DOHH2 (cell line): Measurements from ENCODE around the gene GGT6.

Experiments
- EZH2phosphoT487 ChIP-seq: fragments of 200-600 bp; sonication (generic); IDR thresholded peaks from 2 replicates; pipeline ENCODE4 v1.6.1; 2017; ENCODE audit warnings: borderline replicate concordance, mild to moderate bottlenecking, antibody characterized with exemption, low read length, moderate library complexity, mixed read lengths
- TF ChIP-seq, protein P1 (sequence below): fragments of 200-600 bp; sonication (generic); IDR thresholded peaks from one replicate; pipeline ENCODE4 v1.5.1; 2014; ENCODE audit warnings: antibody characterized with exemption, mild to moderate bottlenecking, low read depth, low read length; ENCODE audit not compliant: poor library complexity, severe bottlenecking

DNA sequence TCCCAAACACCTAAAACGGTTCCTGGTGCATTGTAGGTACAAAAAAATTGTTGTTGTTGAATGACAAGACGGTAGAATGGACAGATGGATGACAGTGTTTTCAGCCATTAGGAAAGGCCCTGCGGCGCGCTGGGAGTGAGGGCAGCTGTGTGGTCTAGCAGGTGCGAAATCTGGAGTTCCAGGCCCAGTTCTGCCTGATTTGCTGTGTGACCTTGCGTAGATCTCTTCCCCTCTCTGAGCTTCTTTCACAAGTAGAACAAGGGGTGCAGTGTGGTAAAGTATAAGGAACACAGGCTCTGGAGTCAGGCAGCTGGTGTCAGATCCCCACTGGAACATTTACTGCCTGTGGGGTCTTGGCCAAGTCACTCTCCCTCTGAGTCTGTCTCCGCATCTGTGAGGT is 36.4 kb downstream of the GGT6 start:
- TF ChIP-seq, protein P1, sequence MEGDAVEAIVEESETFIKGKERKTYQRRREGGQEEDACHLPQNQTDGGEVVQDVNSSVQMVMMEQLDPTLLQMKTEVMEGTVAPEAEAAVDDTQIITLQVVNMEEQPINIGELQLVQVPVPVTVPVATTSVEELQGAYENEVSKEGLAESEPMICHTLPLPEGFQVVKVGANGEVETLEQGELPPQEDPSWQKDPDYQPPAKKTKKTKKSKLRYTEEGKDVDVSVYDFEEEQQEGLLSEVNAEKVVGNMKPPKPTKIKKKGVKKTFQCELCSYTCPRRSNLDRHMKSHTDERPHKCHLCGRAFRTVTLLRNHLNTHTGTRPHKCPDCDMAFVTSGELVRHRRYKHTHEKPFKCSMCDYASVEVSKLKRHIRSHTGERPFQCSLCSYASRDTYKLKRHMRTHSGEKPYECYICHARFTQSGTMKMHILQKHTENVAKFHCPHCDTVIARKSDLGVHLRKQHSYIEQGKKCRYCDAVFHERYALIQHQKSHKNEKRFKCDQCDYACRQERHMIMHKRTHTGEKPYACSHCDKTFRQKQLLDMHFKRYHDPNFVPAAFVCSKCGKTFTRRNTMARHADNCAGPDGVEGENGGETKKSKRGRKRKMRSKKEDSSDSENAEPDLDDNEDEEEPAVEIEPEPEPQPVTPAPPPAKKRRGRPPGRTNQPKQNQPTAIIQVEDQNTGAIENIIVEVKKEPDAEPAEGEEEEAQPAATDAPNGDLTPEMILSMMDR: no peak
- TF ChIP-seq EZH2phosphoT487: no peak
